ENCODE data around the gene HMGCR.

The HMGCR gene

GRCh38 chr5:75355236-75355635 lies 18.2 kb downstream of the HMGCR start:
- no peak overlapping the region for H3K27ac ChIP-seq (ENCODE audit: extremely low read depth, low read depth, low read length)
- H3K4me1 ChIP-seq (ENCODE audit: control insufficient read depth, insufficient read depth, low read length) = no peaks in the 10 kb centered on the region
- H3K9me3 ChIP-seq (ENCODE audit: control insufficient read depth, insufficient read depth, low read depth, low read length) = no peaks in the 10 kb centered on the region
- no peak overlapping the region for H3K4me3 ChIP-seq (ENCODE audit: low read depth, low read length)
- TF ChIP-seq, protein P1, sequence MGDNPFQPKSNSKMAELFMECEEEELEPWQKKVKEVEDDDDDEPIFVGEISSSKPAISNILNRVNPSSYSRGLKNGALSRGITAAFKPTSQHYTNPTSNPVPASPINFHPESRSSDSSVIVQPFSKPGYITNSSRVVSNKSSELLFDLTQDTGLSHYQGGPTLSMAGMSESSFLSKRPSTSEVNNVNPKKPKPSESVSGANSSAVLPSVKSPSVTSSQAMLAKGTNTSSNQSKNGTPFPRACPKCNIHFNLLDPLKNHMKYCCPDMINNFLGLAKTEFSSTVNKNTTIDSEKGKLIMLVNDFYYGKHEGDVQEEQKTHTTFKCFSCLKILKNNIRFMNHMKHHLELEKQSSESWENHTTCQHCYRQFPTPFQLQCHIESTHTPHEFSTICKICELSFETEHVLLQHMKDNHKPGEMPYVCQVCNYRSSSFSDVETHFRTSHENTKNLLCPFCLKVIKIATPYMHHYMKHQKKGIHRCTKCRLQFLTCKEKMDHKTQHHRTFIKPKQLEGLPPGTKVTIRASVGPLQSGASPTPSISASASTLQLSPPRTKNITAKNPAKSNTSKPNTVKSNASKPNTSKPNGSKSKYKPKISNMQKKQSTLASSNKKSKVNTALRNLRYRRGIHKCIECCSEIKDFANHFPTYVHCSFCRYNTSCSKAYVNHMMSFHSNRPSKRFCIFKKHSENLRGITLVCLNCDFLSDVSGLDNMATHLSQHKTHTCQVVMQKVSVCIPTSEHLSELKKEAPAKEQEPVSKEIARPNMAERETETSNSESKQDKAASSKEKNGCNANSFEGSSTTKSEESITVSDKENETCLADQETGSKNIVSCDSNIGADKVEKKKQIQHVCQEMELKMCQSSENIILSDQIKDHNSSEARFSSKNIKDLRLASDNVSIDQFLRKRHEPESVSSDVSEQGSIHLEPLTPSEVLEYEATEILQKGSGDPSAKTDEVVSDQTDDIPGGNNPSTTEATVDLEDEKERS (tag by site-specific recombination; IDR thresholded peaks at IDR 0.05) = no peak
- TF ChIP-seq, protein P2, sequence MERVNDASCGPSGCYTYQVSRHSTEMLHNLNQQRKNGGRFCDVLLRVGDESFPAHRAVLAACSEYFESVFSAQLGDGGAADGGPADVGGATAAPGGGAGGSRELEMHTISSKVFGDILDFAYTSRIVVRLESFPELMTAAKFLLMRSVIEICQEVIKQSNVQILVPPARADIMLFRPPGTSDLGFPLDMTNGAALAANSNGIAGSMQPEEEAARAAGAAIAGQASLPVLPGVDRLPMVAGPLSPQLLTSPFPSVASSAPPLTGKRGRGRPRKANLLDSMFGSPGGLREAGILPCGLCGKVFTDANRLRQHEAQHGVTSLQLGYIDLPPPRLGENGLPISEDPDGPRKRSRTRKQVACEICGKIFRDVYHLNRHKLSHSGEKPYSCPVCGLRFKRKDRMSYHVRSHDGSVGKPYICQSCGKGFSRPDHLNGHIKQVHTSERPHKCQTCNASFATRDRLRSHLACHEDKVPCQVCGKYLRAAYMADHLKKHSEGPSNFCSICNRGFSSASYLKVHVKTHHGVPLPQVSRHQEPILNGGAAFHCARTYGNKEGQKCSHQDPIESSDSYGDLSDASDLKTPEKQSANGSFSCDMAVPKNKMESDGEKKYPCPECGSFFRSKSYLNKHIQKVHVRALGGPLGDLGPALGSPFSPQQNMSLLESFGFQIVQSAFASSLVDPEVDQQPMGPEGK (tag by site-specific recombination; IDR thresholded peaks at IDR 0.05) = no peak
- TF ChIP-seq ZNF544 (tag by site-specific recombination; IDR thresholded peaks at IDR 0.05) (no peak), HOXA7 (CRISPR knock-in tag; IDR thresholded peaks at IDR 0.05; ENCODE audit: borderline replicate concordance) (no peak), KLF8 (tag by site-specific recombination; IDR thresholded peaks at IDR 0.05) (no peak), ZNF37A (tag by site-specific recombination; IDR thresholded peaks at IDR 0.05) (no peak), ZNF140 (tag by site-specific recombination; IDR thresholded peaks at IDR 0.05) (no peak), ZNF292 (tag by site-specific recombination; IDR thresholded peaks at IDR 0.05; ENCODE audit: borderline replicate concordance, low read depth) (no peak), ZNF560 (tag by site-specific recombination; IDR thresholded peaks at IDR 0.05; ENCODE audit: borderline replicate concordance) (no peak), REST (tag by site-specific recombination; IDR thresholded peaks at IDR 0.05) (no peak), ZNF473 (tag by site-specific recombination; IDR thresholded peaks at IDR 0.05) (no peak), INSM2 (tag by site-specific recombination; IDR thresholded peaks at IDR 0.05) (no peak), REPIN1 (tag by site-specific recombination; IDR thresholded peaks at IDR 0.05; ENCODE audit: low read depth) (no peak), ZNF792 (tag by site-specific recombination; IDR thresholded peaks at IDR 0.05) (no peak), ZNF433 (tag by site-specific recombination; IDR thresholded peaks at IDR 0.05; ENCODE audit: low read depth) (no peak)
- ChIA-PET CTCF (interaction anchor here (0.7 kb wide), 1 partner anchor 326 kb away, joined by 3 read pairs; no protein-coding TSS in a partner anchor), POLR2A (no interaction called here)
- H3K36me3 ChIP-seq (ENCODE audit: control insufficient read depth in 2 of 2, insufficient read depth in 1 of 2, low read length in 2 of 2) = peaks cover 78 to 97% of the 10 kb centered on the region in 2 experiments

DNA sequence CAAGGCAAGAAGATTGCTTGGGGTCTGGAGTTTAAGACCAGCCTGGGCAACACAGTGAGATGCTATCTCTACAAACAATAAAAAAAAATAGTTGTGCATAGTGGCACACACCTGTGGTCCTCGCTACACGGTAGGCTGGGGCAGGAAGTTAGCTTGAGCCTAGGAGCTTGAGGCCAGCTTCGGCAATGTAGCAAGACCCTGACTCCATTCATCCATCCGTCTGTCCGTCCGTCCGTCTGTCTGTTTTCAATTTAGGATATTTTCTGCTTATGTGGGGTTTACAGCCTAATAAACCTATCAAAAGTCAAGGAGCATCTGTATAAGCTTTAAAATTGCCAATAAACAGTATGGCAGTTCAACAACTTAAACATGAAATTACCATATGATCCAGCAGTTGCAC lies 19.7 kb downstream of the HMGCR start:
- TF ChIP-seq ZNF416 (tag by site-specific recombination; IDR thresholded peaks at IDR 0.05) = no peak
- TF ChIP-seq ZBTB1 (tag by site-specific recombination; IDR thresholded peaks at IDR 0.05) = no peak
- TF ChIP-seq ZNF266 (tag by site-specific recombination; IDR thresholded peaks at IDR 0.05; ENCODE audit: low read depth) = no peak
- no peak for TF ChIP-seq ZNF391 (tag by site-specific recombination; IDR thresholded peaks at IDR 0.05; ENCODE audit: borderline replicate concordance, low read depth)
- no peak for TF ChIP-seq SALL2 (tag by site-specific recombination; IDR thresholded peaks at IDR 0.05; ENCODE audit: borderline replicate concordance)
- H3K36me3 ChIP-seq (ENCODE audit: control insufficient read depth in 2 of 2, insufficient read depth in 1 of 2, low read length in 2 of 2) = peaks cover 74 to 93% of the 10 kb centered on the region in 2 experiments
- no peaks in the 10 kb centered on the region for H3K4me1 ChIP-seq (ENCODE audit: control insufficient read depth, insufficient read depth, low read length)
- ChIA-PET CTCF (interaction anchor here (1.1 kb wide), 1 partner anchor 13 kb away, joined by 8 read pairs; no protein-coding TSS in a partner anchor), POLR2A (no interaction called here)
- H3K9me3 ChIP-seq (ENCODE audit: control insufficient read depth, insufficient read depth, low read depth, low read length) = no peaks in the 10 kb centered on the region
- no peak overlapping the region for H3K4me3 ChIP-seq (ENCODE audit: low read depth, low read length)
- H3K27ac ChIP-seq (ENCODE audit: extremely low read depth, low read depth, low read length) = no peak overlapping the region

All from HEK293 (cell line).